Kidney epithelial cell (primary cell): Measurements from ENCODE around the gene SPSB3. TPM values are rescaled to one million over a fixed set of nuclear protein-coding genes. Genes with fewer than 3 reads are reported as not detected.

ENCODE experiments used
- DNase-seq: peaks from one replicate; pipeline ENCODE4 v3.0.0-alpha.2; 2010; ENCODE audit warnings: low read depth
- H3K27me3 ChIP-seq: 2 replicates; pipeline ENCODE4 v1.6.0; 2011; ENCODE audit warnings: low read length; ENCODE audit not compliant: control insufficient read depth, insufficient read depth
- H3K36me3 ChIP-seq: 2 replicates; pipeline ENCODE4 v1.5.1; 2011; ENCODE audit warnings: low read length; ENCODE audit not compliant: control insufficient read depth, insufficient read depth
- H3K4me3 ChIP-seq: 2 replicates; pipeline ENCODE4 v1.5.1; 2011; ENCODE audit warnings: low read depth, mild to moderate bottlenecking, control low read depth, low read length
- total RNA-seq: library from RNA; depleted of rRNA; stranded (reverse); fragments of >200 nt; gene quantifications from 2 replicates; pipeline ENCODE4 v1.2.3, GENCODE V29; 2015
- TF ChIP-seq, protein P1 (sequence below): IDR thresholded peaks from 2 replicates; pipeline ENCODE4 v1.5.1; 2011; ENCODE audit warnings: mild to moderate bottlenecking, moderate library complexity, low read length, control low read depth, inconsistent platforms; ENCODE audit not compliant: insufficient read depth, poor library complexity, severe bottlenecking

The SPSB3 gene
- total RNA-seq, 1 donor from 2014 or later = 60.6 TPM

DNA sequence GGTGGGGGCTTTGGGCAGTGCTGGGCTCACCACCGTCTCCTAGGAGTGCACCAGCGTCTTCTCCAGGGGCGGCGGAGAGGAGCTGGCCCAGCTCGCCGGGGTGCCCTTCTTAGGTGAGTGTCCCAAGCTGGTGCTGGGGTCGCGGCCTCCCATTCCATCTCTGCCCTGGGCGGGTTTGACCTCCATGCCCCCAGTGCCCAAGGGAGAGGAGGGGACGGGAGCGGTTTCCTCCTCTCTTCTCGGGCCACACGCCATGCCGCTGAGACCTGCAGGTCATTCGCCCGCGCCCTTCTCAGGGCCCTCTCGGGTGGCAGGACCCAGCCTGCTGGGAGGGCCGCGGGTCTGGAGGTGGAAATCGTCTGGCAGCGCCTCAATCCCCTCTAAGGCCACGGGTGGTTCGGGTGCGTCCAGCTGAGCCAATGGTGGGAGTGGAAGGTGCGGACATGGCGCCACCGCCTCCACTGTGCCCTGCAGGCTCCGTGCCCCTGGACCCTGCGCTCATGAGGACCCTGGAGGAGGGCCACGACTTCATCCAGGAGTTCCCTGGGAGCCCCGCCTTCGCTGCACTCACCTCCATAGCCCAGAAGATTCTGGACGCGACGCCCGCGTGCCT is 5.8 kb upstream of the SPSB3 start:
- Histone ChIP-seq H3K4me3 (no peak overlapping the region), H3K36me3 (no peaks in the 10 kb centered on the region), H3K27me3 (no peaks in the 10 kb centered on the region)
- no peak for DNase-seq
- TF ChIP-seq, protein P1, sequence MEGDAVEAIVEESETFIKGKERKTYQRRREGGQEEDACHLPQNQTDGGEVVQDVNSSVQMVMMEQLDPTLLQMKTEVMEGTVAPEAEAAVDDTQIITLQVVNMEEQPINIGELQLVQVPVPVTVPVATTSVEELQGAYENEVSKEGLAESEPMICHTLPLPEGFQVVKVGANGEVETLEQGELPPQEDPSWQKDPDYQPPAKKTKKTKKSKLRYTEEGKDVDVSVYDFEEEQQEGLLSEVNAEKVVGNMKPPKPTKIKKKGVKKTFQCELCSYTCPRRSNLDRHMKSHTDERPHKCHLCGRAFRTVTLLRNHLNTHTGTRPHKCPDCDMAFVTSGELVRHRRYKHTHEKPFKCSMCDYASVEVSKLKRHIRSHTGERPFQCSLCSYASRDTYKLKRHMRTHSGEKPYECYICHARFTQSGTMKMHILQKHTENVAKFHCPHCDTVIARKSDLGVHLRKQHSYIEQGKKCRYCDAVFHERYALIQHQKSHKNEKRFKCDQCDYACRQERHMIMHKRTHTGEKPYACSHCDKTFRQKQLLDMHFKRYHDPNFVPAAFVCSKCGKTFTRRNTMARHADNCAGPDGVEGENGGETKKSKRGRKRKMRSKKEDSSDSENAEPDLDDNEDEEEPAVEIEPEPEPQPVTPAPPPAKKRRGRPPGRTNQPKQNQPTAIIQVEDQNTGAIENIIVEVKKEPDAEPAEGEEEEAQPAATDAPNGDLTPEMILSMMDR = no peak

DNA sequence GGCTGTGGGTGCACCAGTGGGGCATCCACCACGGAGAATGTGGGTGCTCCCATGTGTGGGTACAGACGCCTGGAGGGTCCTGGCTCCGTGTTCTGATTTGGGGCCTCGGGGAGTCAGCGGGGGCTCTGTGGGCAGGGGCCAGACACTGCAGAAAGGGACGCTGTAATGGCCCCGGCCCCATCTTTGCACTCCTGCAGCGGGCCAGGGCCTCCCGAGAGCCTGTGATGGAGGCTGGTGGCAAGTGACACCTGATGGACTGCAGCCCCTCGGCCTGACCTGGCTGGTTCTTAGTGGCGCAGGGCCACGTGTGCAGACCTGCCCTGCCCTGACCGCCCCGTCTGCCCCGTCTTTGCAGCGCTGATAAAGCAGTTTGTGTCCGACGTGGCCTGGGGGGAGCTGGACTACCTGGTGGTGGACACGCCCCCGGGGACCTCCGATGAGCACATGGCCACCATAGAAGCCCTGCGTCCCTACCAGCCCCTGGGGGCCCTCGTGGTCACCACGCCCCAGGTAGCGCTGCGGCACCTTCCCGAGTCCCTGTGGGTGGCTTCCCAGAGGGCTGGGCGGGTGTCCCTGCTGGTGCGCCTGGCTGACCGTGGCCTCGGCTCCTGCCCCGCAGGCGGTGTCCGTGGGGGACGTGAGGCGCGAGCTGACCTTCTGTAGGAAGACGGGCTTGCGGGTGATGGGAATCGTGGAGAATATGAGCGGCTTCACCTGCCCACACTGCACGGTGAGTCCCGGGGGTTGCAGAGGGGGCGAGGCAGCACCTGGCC is 5.1 kb upstream of the SPSB3 start:
- TF ChIP-seq, protein P1 = no peak
- no peak overlapping the region for H3K4me3 ChIP-seq
- DNase-seq = no peak
- no peaks in the 10 kb centered on the region for H3K36me3 ChIP-seq
- no peaks in the 10 kb centered on the region for H3K27me3 ChIP-seq

DNA sequence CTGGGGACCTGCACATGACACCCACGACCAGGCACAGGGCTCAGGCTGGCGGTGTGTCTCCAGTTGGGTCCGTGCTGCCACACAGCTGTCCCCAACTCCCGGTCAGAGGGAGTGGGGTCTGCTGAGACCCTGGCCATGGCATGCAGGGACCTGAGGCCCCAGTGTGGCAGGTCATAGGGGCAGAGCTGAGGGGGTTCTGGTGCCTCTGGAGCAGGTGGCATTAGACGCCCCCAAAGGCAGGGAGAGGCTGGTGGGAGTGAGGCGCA is 4.6 kb upstream of the SPSB3 start:
- H3K27me3 ChIP-seq = no peaks in the 10 kb centered on the region
- H3K4me3 ChIP-seq = no peak overlapping the region
- TF ChIP-seq, protein P1 = no peak
- H3K36me3 ChIP-seq = no peaks in the 10 kb centered on the region
- no peak for DNase-seq

DNA sequence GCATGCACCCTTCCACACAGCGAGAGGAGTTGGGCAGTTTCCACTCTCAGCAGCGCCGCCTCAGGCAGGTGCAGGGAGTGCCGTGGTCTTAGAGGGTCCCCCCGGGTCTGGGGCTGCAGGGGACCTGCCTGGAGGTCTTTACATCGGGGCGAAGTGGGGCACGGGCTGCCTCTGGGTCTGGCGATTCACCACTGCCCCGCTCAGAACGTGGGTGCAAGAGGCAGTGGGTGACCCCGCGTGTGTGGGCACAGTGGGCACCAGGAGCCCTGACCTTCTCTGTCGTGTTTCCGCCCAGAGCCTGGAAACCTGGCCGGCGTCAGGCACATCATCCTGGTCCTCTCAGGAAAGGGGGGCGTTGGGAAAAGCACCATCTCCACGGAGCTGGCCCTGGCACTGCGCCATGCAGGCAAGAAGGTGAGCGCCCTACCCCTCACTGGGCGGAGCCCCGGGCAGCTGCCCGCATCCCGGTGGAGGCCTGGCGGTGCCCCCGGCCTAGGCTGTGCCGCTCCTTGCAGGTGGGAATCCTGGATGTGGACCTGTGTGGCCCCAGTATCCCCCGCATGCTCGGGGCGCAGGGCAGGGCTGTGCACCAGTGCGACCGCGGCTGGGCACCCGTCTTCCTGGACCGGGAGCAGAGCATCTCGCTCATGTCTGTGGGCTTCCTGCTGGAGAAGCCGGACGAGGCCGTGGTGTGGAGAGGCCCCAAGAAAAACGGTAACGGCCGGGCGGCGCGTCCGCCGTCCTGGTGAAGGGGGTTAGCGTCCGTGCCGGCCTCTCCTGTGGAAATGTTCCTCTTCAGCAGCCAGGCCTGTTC is 4.1 kb upstream of the SPSB3 start:
- TF ChIP-seq, protein P1 = no peak
- no peak overlapping the region for H3K4me3 ChIP-seq
- no peak for DNase-seq
- no peaks in the 10 kb centered on the region for H3K36me3 ChIP-seq
- H3K27me3 ChIP-seq = no peaks in the 10 kb centered on the region

DNA sequence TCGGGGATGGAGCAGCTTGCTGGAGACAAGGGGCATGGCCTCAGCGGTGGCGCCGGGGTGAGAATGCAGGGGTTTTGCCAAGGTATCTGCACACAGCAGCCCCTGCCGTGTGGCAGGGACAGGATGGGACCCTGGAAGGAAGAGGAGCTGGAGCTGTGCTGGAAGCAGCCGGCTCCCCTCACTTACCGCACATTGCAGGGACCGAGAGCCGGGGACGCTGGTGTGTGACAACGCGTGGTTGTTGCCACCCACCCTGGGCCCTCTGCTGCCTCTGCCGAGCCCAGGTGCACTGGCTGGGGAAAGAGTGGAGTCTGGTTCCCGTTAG is 3.4 kb upstream of the SPSB3 start:
- Histone ChIP-seq H3K4me3 (no peak overlapping the region), H3K27me3 (no peaks in the 10 kb centered on the region), H3K36me3 (no peaks in the 10 kb centered on the region)
- no peak for DNase-seq
- TF ChIP-seq, protein P1 = no peak
